BLaER1 (cell line): ENCODE results near the gene HSPA4L.

ENCODE experiments used
- H3K27ac ChIP-seq: shearing (Covaris generic); formaldehyde crosslinking; 2 replicates; pipeline ENCODE4 v1.8.1; 2022
- H3K27me3 ChIP-seq: shearing (Covaris generic); formaldehyde crosslinking; 2 replicates; pipeline ENCODE4 v1.8.1; 2022
- H3K36me3 ChIP-seq: shearing (Covaris generic); formaldehyde crosslinking; 2 replicates; pipeline ENCODE4 v1.8.1; 2022
- H3K4me1 ChIP-seq: shearing (Covaris generic); formaldehyde crosslinking; 2 replicates; pipeline ENCODE4 v1.8.1; 2022
- H3K4me2 ChIP-seq: shearing (Covaris generic); formaldehyde crosslinking; 2 replicates; pipeline ENCODE4 v1.8.1; 2022
- H3K4me3 ChIP-seq: shearing (Covaris generic); formaldehyde crosslinking; 2 replicates; pipeline ENCODE4 v1.8.1; 2022
- H3K9ac ChIP-seq: shearing (Covaris generic); formaldehyde crosslinking; 2 replicates; pipeline ENCODE4 v1.8.1; 2022
- H3K9me3 ChIP-seq: shearing (Covaris generic); formaldehyde crosslinking; 2 replicates; pipeline ENCODE4 v1.8.1; 2022
- H4K20me1 ChIP-seq: shearing (Covaris generic); formaldehyde crosslinking; 2 replicates; pipeline ENCODE4 v1.8.1; 2022
- Cebpa-rat ChIP-seq: shearing (Covaris generic); IDR thresholded peaks from 2 replicates; pipeline ENCODE4 v1.8.1; 2022

Gene HSPA4L

DNA sequence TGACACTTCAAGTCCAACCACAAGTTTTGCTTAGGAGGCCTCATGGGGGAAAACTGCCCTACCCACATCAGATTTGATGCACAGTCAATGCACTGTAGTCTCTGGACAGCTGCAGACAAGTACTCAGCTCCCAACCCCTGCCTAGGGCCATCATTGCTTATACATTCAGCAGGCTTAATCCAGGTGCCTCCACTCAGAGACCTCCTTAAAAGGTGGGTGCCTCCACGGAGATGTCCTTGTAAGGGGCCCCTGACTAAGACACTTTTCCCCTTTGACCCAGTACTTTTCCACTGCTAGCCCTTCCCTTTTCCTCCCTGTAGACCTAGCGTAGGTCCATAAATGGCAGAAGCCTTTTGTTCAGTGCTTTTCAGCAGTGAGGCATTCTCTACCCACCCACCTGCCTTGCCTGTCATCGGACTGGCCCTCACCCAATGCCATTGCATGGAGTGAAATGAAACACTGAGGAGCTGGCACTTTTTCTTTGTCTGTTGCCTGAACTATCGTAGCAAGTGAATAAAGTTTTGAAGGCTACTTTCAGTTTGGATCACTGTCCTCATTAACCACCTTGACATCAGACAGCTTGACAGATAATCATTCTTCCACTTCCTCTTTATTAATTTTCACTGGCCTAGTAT is 74.8 kb downstream of the HSPA4L start:
- H3K9me3 ChIP-seq, result peaks cover 34% of the 10 kb centered on the region
- no peak for TF ChIP-seq Cebpa-rat

GRCh38 chr4:127857641-127858040 is 75.5 kb downstream of the HSPA4L start:
- Histone ChIP-seq H4K20me1 (no peaks in the 10 kb centered on the region), H3K4me3 (no peak overlapping the region), H3K4me1 (peaks cover 10% of the 10 kb centered on the region), H3K4me2 (no peak overlapping the region), H3K9me3 (peaks cover 31% of the 10 kb centered on the region), H3K36me3 (no peaks in the 10 kb centered on the region), H3K27me3 (no peaks in the 10 kb centered on the region), H3K9ac (no peak overlapping the region), H3K27ac (no peak overlapping the region)
- TF ChIP-seq Cebpa-rat, result no peak

More for the DNA sequence above, 74.8 kb downstream of the HSPA4L start:
- Histone ChIP-seq H3K36me3 (no peaks in the 10 kb centered on the region), H3K27me3 (no peaks in the 10 kb centered on the region), H3K4me3 (no peak overlapping the region), H4K20me1 (no peaks in the 10 kb centered on the region), H3K4me2 (peak overlapping the region; percentile 31), H3K4me1 (peaks cover 10% of the 10 kb centered on the region), H3K9ac (no peak overlapping the region), H3K27ac (no peak overlapping the region)

GRCh38 chr4:127868196-127868595 is 86.1 kb downstream of the HSPA4L start:
- H3K9me3 ChIP-seq, result no peaks in the 10 kb centered on the region
- no peak overlapping the region for H3K4me2 ChIP-seq
- H3K36me3 ChIP-seq, result no peaks in the 10 kb centered on the region
- no peak overlapping the region for H3K4me3 ChIP-seq
- no peak for TF ChIP-seq Cebpa-rat
- H3K27me3 ChIP-seq, result no peaks in the 10 kb centered on the region
- H3K4me1 ChIP-seq, result no peaks in the 10 kb centered on the region
- no peak overlapping the region for H3K27ac ChIP-seq
- H3K9ac ChIP-seq, result no peak overlapping the region
- H4K20me1 ChIP-seq, result no peaks in the 10 kb centered on the region

GRCh38 chr4:127870281-127870680 is 88.2 kb downstream of the HSPA4L start:
- H4K20me1 ChIP-seq, result no peaks in the 10 kb centered on the region
- H3K27ac ChIP-seq, result no peak overlapping the region

GRCh38 chr4:127870688-127871087 is 88.6 kb downstream of the HSPA4L start:
- Histone ChIP-seq H3K4me2 (no peak overlapping the region), H3K27ac (no peak overlapping the region)

More at GRCh38 chr4:127870281-127870680, 88.2 kb downstream of the HSPA4L start:
- H3K27me3 ChIP-seq, result no peaks in the 10 kb centered on the region
- no peak for TF ChIP-seq Cebpa-rat
- no peak overlapping the region for H3K9ac ChIP-seq
- no peaks in the 10 kb centered on the region for H3K4me1 ChIP-seq
- no peaks in the 10 kb centered on the region for H3K36me3 ChIP-seq
- H3K4me2 ChIP-seq, result no peak overlapping the region
- H3K9me3 ChIP-seq, result no peaks in the 10 kb centered on the region
- no peak overlapping the region for H3K4me3 ChIP-seq

DNA sequence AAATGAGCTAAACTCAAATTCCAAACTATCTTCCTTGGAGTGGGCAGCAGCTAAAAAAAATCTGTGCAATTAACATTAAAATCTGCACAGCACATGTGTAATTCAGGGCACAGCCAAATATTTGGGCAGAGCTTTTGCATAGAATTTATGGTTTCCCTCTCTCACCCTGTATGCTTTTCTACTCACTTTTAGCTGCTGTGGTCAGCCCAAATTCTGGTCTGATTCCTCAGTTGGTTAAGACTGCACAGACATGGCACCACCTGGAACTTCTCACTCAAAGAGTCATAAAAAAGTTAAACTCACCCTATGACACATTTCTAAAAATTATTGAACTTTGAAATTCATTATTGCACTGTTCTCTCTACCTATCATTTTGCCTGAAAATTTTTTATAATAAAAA is 93.7 kb downstream of the HSPA4L start:
- Histone ChIP-seq H3K9ac (no peak overlapping the region), H4K20me1 (no peaks in the 10 kb centered on the region), H3K9me3 (no peaks in the 10 kb centered on the region), H3K4me2 (no peak overlapping the region), H3K4me1 (peaks cover 9% of the 10 kb centered on the region; the same call in 1 of the 2 replicates), H3K36me3 (no peaks in the 10 kb centered on the region), H3K4me3 (no peak overlapping the region), H3K27ac (no peak overlapping the region), H3K27me3 (no peaks in the 10 kb centered on the region)
- TF ChIP-seq Cebpa-rat, result no peak

More at GRCh38 chr4:127870688-127871087, 88.6 kb downstream of the HSPA4L start:
- Histone ChIP-seq H3K4me3 (no peak overlapping the region), H3K36me3 (no peaks in the 10 kb centered on the region), H3K9me3 (no peaks in the 10 kb centered on the region), H3K9ac (no peak overlapping the region), H3K27me3 (no peaks in the 10 kb centered on the region), H3K4me1 (no peaks in the 10 kb centered on the region), H4K20me1 (no peaks in the 10 kb centered on the region)
- TF ChIP-seq Cebpa-rat, result no peak

DNA sequence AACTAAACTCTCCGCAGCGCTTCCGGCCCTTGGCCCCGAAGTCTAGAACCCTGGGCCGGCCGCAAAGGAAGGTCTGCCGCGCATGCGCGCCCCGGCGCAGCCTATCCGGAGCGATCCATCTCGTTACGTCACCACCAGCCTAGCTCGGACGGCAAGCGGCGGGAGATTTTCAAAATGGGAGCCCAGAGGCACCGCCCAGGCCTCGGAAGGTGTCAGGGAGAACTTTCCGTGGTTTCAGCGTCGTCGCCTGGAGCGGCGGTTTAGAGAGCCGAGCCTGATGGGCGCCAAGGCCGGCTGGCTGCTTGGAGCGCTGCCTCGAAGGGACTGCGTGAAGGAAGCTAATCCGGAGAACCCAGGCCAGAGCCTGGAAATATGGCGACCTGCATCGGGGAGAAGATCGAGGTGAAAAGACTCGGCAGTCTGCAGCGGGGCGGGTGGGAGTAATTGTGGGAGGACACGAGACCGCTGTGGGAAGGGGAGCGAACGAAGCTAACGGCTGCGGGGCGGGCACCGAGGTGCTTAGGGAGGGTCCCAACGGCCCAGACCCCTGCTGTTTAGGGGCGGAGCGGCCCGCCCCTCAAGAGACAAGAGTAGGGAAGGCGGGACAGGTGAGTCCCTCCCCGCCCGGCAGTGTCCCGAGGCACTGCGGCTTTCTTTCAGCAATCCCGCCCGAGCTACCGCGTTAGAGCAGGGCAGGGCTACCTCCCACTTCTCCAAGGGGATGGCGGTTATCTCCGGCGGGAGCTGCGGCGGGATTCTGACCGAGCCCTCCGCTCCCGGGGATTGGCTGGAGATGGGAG is 98.8 kb downstream of the HSPA4L start, which contains the start of gene PLK4:
Gene PLK4, plus strand, starts transcription at position 131 of the 800 bp plus-strand sequence. Its CDS starts 242 bp downstream, at position 373.
- Histone ChIP-seq H3K4me2 (peak within 1 kb of the TSS; percentile 93), H3K27ac (peak within 1 kb of the TSS; percentile 93), H3K4me1 (peaks cover 29% of the 10 kb centered on the region), H3K36me3 (peaks cover 31% of the 10 kb centered on the region), H3K9me3 (no peaks in the 10 kb centered on the region), H3K27me3 (no peaks in the 10 kb centered on the region), H3K4me3 (peak within 1 kb of the TSS; percentile 94), H3K9ac (peak within 1 kb of the TSS; percentile 92), H4K20me1 (no peaks in the 10 kb centered on the region)
- TF ChIP-seq Cebpa-rat, result no peak

DNA sequence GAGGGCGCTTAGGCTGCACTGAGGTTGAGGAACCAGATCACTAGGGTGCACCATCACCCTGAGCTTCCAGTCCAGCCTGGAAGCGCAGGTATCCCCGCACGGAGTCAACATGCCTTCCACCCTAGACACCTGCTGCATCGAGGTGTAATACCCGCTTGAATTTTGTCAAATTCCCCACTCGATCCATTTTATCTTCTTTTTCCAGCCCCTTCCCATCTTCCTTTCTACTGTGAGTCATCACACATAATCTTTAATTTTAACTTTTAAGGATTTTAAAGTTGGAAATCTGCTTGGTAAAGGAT is 99.4 kb downstream of the HSPA4L start:
- Histone ChIP-seq H3K9me3 (no peaks in the 10 kb centered on the region), H3K9ac (peak overlapping the region; percentile 92), H3K4me1 (peaks cover 29% of the 10 kb centered on the region), H4K20me1 (no peaks in the 10 kb centered on the region), H3K36me3 (peaks cover 37% of the 10 kb centered on the region), H3K27ac (peak overlapping the region; percentile 93; the same call in 1 of the 2 replicates), H3K27me3 (no peaks in the 10 kb centered on the region), H3K4me2 (peak overlapping the region; percentile 93), H3K4me3 (peak overlapping the region; percentile 94)
- TF ChIP-seq Cebpa-rat, result no peak

- H3K4me2 ChIP-seq, result no peak overlapping the region
- peaks cover 71% of the 10 kb centered on the region for H3K36me3 ChIP-seq
- H3K9me3 ChIP-seq, result no peaks in the 10 kb centered on the region
- H3K4me1 ChIP-seq, result no peaks in the 10 kb centered on the region
- H3K9ac ChIP-seq, result no peak overlapping the region
- no peak overlapping the region for H3K4me3 ChIP-seq
- no peak for TF ChIP-seq Cebpa-rat
- no peak overlapping the region for H3K27ac ChIP-seq
- no peaks in the 10 kb centered on the region for H4K20me1 ChIP-seq
- no peaks in the 10 kb centered on the region for H3K27me3 ChIP-seq
Observed at GRCh38 chr4:127888559-127888958, 106.4 kb downstream of the HSPA4L start.

DNA sequence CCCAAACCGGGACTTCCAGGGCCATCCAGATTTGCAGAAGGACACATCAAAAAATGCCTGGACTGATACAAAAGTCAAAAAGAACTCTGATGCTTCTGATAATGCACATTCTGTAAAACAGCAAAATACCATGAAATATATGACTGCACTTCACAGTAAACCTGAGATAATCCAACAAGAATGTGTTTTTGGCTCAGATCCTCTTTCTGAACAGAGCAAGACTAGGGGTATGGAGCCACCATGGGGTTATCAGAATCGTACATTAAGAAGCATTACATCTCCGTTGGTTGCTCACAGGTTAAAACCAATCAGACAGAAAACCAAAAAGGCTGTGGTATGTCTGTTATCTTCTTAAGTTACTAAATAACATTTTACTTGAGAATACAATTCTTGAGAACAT is 107.8 kb downstream of the HSPA4L start:
- no peaks in the 10 kb centered on the region for H4K20me1 ChIP-seq
- no peak overlapping the region for H3K9ac ChIP-seq
- TF ChIP-seq Cebpa-rat, result no peak
- peaks cover 77% of the 10 kb centered on the region for H3K36me3 ChIP-seq
- H3K4me1 ChIP-seq, result no peaks in the 10 kb centered on the region
- H3K27me3 ChIP-seq, result no peaks in the 10 kb centered on the region
- no peaks in the 10 kb centered on the region for H3K9me3 ChIP-seq
- no peak overlapping the region for H3K27ac ChIP-seq
- H3K4me3 ChIP-seq, result no peak overlapping the region
- no peak overlapping the region for H3K4me2 ChIP-seq
